SK-N-SH (cell line): Measurements from ENCODE around the gene MYH11. TPM values are rescaled to one million over a fixed set of nuclear protein-coding genes. Genes with fewer than 3 reads are reported as not detected.

ENCODE experiments used
- CTCF ChIA-PET: fragments of 300-600, 350-600 bp; formaldehyde crosslinking; extraction: SDS; loops from one replicate; lab custom pipeline; 2021; lab: Yijun Ruan, JAX
- POLR2A ChIA-PET: fragments of 350-600 bp; sonication (Branson Sonifier 250); formaldehyde crosslinking; extraction: SDS; loops from one replicate; lab custom pipeline; 2020; ENCODE audit warnings: antibody characterized with exemption, inconsistent platforms; lab: Yijun Ruan, JAX
- DNase-seq: peaks from one replicate; pipeline ENCODE4 v3.0.0; 2012
- H2AFZ ChIP-seq: fragments of 200-600 bp; sonication (generic); 2 replicates; pipeline ENCODE4 v1.8.1; 2016; ENCODE audit warnings: antibody characterized with exemption, mild to moderate bottlenecking, low read depth
- H3F3A ChIP-seq: fragments of 200-600 bp; sonication (generic); replicated peaks from 2 replicates; pipeline ENCODE3; 2016; ENCODE audit warnings: antibody characterized with exemption, mild to moderate bottlenecking; ENCODE audit not compliant: insufficient read depth
- H3K27ac ChIP-seq, 2 experiments: fragments of 200-500 bp in 1 of 2; fragments of 200-600 bp in 1 of 2; sonication (Bioruptor generic) in 1 of 2; sonication (generic), shearing (Covaris generic) in 1 of 2; 2 replicates each; pipeline versions ENCODE4 v1.5.1 to v1.6.1; 2014 to 2016; ENCODE audit warnings: low read depth in 2 of 2, inconsistent platforms in 1 of 2, low read length in 1 of 2, mild to moderate bottlenecking in 1 of 2, mixed read lengths in 1 of 2
- H3K27me3 ChIP-seq: fragments of 200-600 bp; sonication (generic), shearing (Covaris generic); 2 replicates; pipeline ENCODE4 v1.6.1; 2016; ENCODE audit warnings: mixed run types; ENCODE audit not compliant: insufficient read depth
- H3K36me3 ChIP-seq, 2 experiments: fragments of 200-500 bp in 1 of 2; fragments of 200-600 bp in 1 of 2; sonication (Bioruptor generic) in 1 of 2; sonication (generic) in 1 of 2; replicated peaks in 1 of 2; 2 replicates each; pipeline versions ENCODE3 to v1.5.1; 2014 to 2016; ENCODE audit warnings: low read length in 1 of 2, mild to moderate bottlenecking in 1 of 2; ENCODE audit not compliant: insufficient read depth in 2 of 2, control insufficient read depth in 1 of 2
- H3K4me1 ChIP-seq, 2 experiments: fragments of 200-500 bp in 1 of 2; fragments of 200-600 bp in 1 of 2; sonication (Bioruptor generic) in 1 of 2; sonication (generic), shearing (Covaris generic) in 1 of 2; 2 replicates each; pipeline versions ENCODE4 v1.5.1 to v1.6.1; 2014 to 2016; ENCODE audit warnings: low read depth in 1 of 2, low read length in 1 of 2, mixed run types in 1 of 2; ENCODE audit not compliant: insufficient read depth in 2 of 2, control insufficient read depth in 1 of 2
- H3K4me2 ChIP-seq: fragments of 200-600 bp; sonication (generic), shearing (Covaris generic); 2 replicates; pipeline ENCODE4 v1.6.1; 2017; ENCODE audit warnings: mixed run types
- H3K4me3 ChIP-seq, 2 experiments: fragments of 200-500 bp in 1 of 2; fragments of 200-600 bp in 1 of 2; sonication (Bioruptor generic) in 1 of 2; sonication (generic), shearing (Covaris generic) in 1 of 2; 2 replicates each; pipeline versions ENCODE4 v1.5.1 to v1.8.1; 2014 to 2016; ENCODE audit warnings: low read depth in 2 of 2, inconsistent platforms in 1 of 2, low read length in 1 of 2, mild to moderate bottlenecking in 1 of 2, mixed read lengths in 1 of 2, moderate library complexity in 1 of 2
- H3K79me2 ChIP-seq: fragments of 200-600 bp; sonication (generic); 2 replicates; pipeline ENCODE4 v1.8.1; 2017; ENCODE audit warnings: mild to moderate bottlenecking; ENCODE audit not compliant: insufficient read depth
- H3K9ac ChIP-seq: fragments of 200-600 bp; sonication (generic); 2 replicates; pipeline ENCODE4 v1.6.1; 2017; ENCODE audit warnings: mixed run types
- H3K9me2 ChIP-seq: fragments of 200-600 bp; sonication (generic); 2 replicates; pipeline ENCODE4 v1.6.1; 2017; ENCODE audit warnings: mixed run types
- H3K9me3 ChIP-seq: fragments of 200-600 bp; sonication (generic); 2 replicates; pipeline ENCODE4 v1.6.1; 2017; ENCODE audit warnings: mixed run types, mild to moderate bottlenecking, moderate library complexity
- H4K20me1 ChIP-seq: fragments of 200-600 bp; sonication (generic); 2 replicates; pipeline ENCODE4 v1.6.1; 2017; ENCODE audit warnings: mild to moderate bottlenecking, mixed run types; ENCODE audit not compliant: insufficient read depth
- ELF1 ChIP-seq: IDR thresholded peaks from 2 replicates; pipeline ENCODE4 v1.4.0; 2012
- EP300 ChIP-seq, 2 experiments: IDR thresholded peaks; 2 replicates each; pipeline versions ENCODE4 v1.4.0 to v1.6.1; 2012; ENCODE audit warnings: borderline replicate concordance in 1 of 2, low read depth in 1 of 2, low read length in 1 of 2
- EZH2phosphoT487 ChIP-seq: fragments of 200-600 bp; sonication (generic); IDR thresholded peaks from 2 replicates; pipeline ENCODE4 v1.6.1; 2017; ENCODE audit warnings: low read depth, mixed run types, mild to moderate bottlenecking, antibody characterized with exemption, moderate library complexity, borderline replicate concordance
- FOSL2 ChIP-seq: IDR thresholded peaks from 2 replicates; pipeline ENCODE4 v1.4.0; 2012; ENCODE audit warnings: low read depth, mild to moderate bottlenecking, moderate library complexity, borderline replicate concordance
- JUND ChIP-seq: IDR thresholded peaks from 2 replicates; pipeline ENCODE4 v1.4.0; 2012
- MEF2A ChIP-seq: IDR thresholded peaks from 2 replicates; pipeline ENCODE4 v1.4.0; 2012; ENCODE audit warnings: low read depth, borderline replicate concordance
- POLR2AphosphoS5 ChIP-seq: IDR thresholded peaks from 2 replicates; pipeline ENCODE4 v1.6.1; 2012; ENCODE audit warnings: low read depth, low read length
- RXRA ChIP-seq: IDR thresholded peaks from 2 replicates; pipeline ENCODE4 v1.4.0; 2012; ENCODE audit warnings: low read depth, mild to moderate bottlenecking, borderline replicate concordance
- SIN3A ChIP-seq: IDR thresholded peaks from 2 replicates; pipeline ENCODE4 v1.6.1; 2012; ENCODE audit warnings: low read depth, mild to moderate bottlenecking, low read length, moderate library complexity, borderline replicate concordance
- TEAD4 ChIP-seq: IDR thresholded peaks from 2 replicates; pipeline ENCODE4 v1.4.0; 2012; ENCODE audit warnings: mild to moderate bottlenecking, borderline replicate concordance; ENCODE audit not compliant: insufficient read depth
- WGBS: methylation state at CpG from one replicate; pipeline ENCODE4 v1.1.6; 2017; ENCODE audit warnings: low lambda C conversion rate; 5-methylcytosine and 5-hydroxymethylcytosine counted together
- polyA plus RNA-seq, 3 experiments: library from polyadenylated mRNA; depleted of rRNA; stranded (reverse); fragments of >200 nt; gene quantifications; 2 replicates each; pipeline ENCODE4 v1.2.3, GENCODE V29; 2012
- TF ChIP-seq, protein P1 (sequence below): IDR thresholded peaks from 2 replicates; pipeline ENCODE4 v1.6.1; 2012; ENCODE audit warnings: mild to moderate bottlenecking, low read depth, low read length, moderate library complexity
- TF ChIP-seq, protein P2 (sequence below): IDR thresholded peaks from 2 replicates; pipeline ENCODE4; 2012
- TF ChIP-seq, protein P3 (sequence below): IDR thresholded peaks from 2 replicates; pipeline ENCODE4 v1.4.0; 2012; ENCODE audit warnings: low read depth, borderline replicate concordance
- TF ChIP-seq, protein P4 (sequence below): IDR thresholded peaks from 2 replicates; pipeline ENCODE4 v1.4.0; 2012; ENCODE audit warnings: low read depth

The MYH11 gene
- polyA plus RNA-seq, 1 of the 3 experiments (the other 2 are of a cell fraction), result 0.02 TPM

DNA sequence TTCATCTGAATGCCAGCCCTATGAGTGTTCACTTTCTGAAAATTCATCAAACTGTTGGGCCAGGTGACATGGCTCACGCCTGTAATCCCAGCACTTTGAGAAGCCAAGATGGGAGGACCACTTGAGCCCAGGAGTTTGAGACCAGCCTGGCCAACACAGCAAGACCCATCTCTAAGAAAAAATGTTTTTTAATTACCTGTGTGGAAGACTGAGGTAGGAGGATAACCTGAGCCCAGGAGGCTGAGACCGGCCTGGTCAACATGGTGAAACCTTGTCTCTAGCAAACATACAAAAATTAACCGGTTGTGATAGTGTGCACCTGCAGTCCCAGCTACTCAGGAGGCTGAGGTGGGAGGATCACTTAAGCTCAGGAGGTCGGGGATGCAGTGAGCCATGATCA is 10.3 kb downstream of the MYH11 start:
- Histone ChIP-seq H4K20me1 (no peaks in the 10 kb centered on the region), H3F3A (no peaks in the 10 kb centered on the region), H3K4me2 (no peak overlapping the region), H3K9me2 (no peaks in the 10 kb centered on the region), H3K4me3 (no peak overlapping the region), H3K36me3 (no peaks in the 10 kb centered on the region), H3K9ac (no peak overlapping the region), H3K9me3 (no peaks in the 10 kb centered on the region), H3K79me2 (no peaks in the 10 kb centered on the region), H3K27me3 (peaks cover 18% of the 10 kb centered on the region; the same call in 1 of the 2 replicates), H2AFZ (no peak overlapping the region), H3K4me1 (no peaks in the 10 kb centered on the region), H3K27ac (no peak overlapping the region)
- CTCF ChIA-PET, result interaction anchor here (1.2 kb wide), 1 partner anchor 25 kb away, joined by 4 read pairs; no protein-coding TSS in a partner anchor
- no peak for DNase-seq
- POLR2A ChIA-PET, result no interaction called here
- TF ChIP-seq MEF2A, result no peak
- TF ChIP-seq FOSL2, result no peak
- TF ChIP-seq ELF1, result no peak
- TF ChIP-seq, protein P1, sequence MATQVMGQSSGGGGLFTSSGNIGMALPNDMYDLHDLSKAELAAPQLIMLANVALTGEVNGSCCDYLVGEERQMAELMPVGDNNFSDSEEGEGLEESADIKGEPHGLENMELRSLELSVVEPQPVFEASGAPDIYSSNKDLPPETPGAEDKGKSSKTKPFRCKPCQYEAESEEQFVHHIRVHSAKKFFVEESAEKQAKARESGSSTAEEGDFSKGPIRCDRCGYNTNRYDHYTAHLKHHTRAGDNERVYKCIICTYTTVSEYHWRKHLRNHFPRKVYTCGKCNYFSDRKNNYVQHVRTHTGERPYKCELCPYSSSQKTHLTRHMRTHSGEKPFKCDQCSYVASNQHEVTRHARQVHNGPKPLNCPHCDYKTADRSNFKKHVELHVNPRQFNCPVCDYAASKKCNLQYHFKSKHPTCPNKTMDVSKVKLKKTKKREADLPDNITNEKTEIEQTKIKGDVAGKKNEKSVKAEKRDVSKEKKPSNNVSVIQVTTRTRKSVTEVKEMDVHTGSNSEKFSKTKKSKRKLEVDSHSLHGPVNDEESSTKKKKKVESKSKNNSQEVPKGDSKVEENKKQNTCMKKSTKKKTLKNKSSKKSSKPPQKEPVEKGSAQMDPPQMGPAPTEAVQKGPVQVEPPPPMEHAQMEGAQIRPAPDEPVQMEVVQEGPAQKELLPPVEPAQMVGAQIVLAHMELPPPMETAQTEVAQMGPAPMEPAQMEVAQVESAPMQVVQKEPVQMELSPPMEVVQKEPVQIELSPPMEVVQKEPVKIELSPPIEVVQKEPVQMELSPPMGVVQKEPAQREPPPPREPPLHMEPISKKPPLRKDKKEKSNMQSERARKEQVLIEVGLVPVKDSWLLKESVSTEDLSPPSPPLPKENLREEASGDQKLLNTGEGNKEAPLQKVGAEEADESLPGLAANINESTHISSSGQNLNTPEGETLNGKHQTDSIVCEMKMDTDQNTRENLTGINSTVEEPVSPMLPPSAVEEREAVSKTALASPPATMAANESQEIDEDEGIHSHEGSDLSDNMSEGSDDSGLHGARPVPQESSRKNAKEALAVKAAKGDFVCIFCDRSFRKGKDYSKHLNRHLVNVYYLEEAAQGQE, result no peak
- TF ChIP-seq, protein P2, sequence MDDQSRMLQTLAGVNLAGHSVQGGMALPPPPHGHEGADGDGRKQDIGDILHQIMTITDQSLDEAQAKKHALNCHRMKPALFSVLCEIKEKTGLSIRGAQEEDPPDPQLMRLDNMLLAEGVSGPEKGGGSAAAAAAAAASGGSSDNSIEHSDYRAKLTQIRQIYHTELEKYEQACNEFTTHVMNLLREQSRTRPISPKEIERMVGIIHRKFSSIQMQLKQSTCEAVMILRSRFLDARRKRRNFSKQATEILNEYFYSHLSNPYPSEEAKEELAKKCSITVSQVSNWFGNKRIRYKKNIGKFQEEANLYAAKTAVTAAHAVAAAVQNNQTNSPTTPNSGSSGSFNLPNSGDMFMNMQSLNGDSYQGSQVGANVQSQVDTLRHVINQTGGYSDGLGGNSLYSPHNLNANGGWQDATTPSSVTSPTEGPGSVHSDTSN, result no peak
- no peak for TF ChIP-seq JUND
- no peak for TF ChIP-seq EP300 (IDR thresholded peaks at IDR 0.05; ENCODE audit: borderline replicate concordance in 1 of 2, low read depth in 1 of 2, low read length in 1 of 2)
- TF ChIP-seq SIN3A, result no peak
- no peak for TF ChIP-seq TEAD4
- TF ChIP-seq POLR2AphosphoS5, result no peak
- TF ChIP-seq, protein P3, sequence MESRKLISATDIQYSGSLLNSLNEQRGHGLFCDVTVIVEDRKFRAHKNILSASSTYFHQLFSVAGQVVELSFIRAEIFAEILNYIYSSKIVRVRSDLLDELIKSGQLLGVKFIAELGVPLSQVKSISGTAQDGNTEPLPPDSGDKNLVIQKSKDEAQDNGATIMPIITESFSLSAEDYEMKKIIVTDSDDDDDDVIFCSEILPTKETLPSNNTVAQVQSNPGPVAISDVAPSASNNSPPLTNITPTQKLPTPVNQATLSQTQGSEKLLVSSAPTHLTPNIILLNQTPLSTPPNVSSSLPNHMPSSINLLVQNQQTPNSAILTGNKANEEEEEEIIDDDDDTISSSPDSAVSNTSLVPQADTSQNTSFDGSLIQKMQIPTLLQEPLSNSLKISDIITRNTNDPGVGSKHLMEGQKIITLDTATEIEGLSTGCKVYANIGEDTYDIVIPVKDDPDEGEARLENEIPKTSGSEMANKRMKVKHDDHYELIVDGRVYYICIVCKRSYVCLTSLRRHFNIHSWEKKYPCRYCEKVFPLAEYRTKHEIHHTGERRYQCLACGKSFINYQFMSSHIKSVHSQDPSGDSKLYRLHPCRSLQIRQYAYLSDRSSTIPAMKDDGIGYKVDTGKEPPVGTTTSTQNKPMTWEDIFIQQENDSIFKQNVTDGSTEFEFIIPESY, result no peak
- TF ChIP-seq EZH2phosphoT487, result no peak
- no peak for TF ChIP-seq RXRA
- TF ChIP-seq, protein P4, sequence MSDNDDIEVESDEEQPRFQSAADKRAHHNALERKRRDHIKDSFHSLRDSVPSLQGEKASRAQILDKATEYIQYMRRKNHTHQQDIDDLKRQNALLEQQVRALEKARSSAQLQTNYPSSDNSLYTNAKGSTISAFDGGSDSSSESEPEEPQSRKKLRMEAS, result no peak
- WGBS, result 57% methylated on average over 4 of the region's 4 CpGs
